ENCODE results near the gene UPF2. TPM values are rescaled to one million over a fixed set of nuclear protein-coding genes. Genes with fewer than 3 reads are reported as not detected.
A peak's percentile ranks its signal among the peaks of the same experiment; 100 is the strongest.

UPF2 gene
- total and polyA plus RNA-seq, 3 donors from 2014 or later, result 15.7 to 43.7 (median 36.9) TPM

- no peak overlapping the region for H3K4me3 ChIP-seq
- TF ChIP-seq CTCF (IDR thresholded peaks at IDR 0.05) (no peak), POLR2A (IDR thresholded peaks at IDR 0.05) (no peak)
- no peak overlapping the region for H3K27ac ChIP-seq
- intact Hi-C loops (cut with DNase I; ENCODE audit: low total_unique reads), result no loop called here
- no peaks in the 10 kb centered on the region for H3K9me3 ChIP-seq
- H3K4me1 ChIP-seq, result peaks cover 8% of the 10 kb centered on the region
- H3K27me3 ChIP-seq, result no peaks in the 10 kb centered on the region
- no peaks in the 10 kb centered on the region for H3K36me3 ChIP-seq (ENCODE audit: low read depth, missing control alignments)
- WGBS, 2 donors, result 49 to 58% methylated on average over 2 of the region's 2 CpGs
- DNase-seq, result no peak
These were observed 24.7 kb upstream of the UPF2 start for GRCh38 chr10:12067336-12067735.

GRCh38 chr10:12063483-12063818 is 20.8 kb upstream of the UPF2 start:
- H3K4me3 ChIP-seq, result no peak overlapping the region
- H3K27me3 ChIP-seq, result no peaks in the 10 kb centered on the region
- no peaks in the 10 kb centered on the region for H3K9me3 ChIP-seq
- TF ChIP-seq CTCF (IDR thresholded peaks at IDR 0.05) (no peak), POLR2A (IDR thresholded peaks at IDR 0.05) (no peak)
- H3K4me1 ChIP-seq, result peaks cover 3% of the 10 kb centered on the region
- 44 to 61% methylated on average over 3 of the region's 3 CpGs for WGBS, 2 donors
- no peaks in the 10 kb centered on the region for H3K36me3 ChIP-seq (ENCODE audit: low read depth, missing control alignments)
- intact Hi-C loops (cut with DNase I; ENCODE audit: low total_unique reads), result no loop called here
- no peak for DNase-seq
- no peak overlapping the region for H3K27ac ChIP-seq

GRCh38 chr10:12062754-12063482 is 20.3 kb upstream of the UPF2 start:
- WGBS, 2 donors, result 50 to 68% methylated on average over 11 to 14 of the region's 14 CpGs
- DNase-seq, result no peak

GRCh38 chr10:12061124-12061523 is 18.5 kb upstream of the UPF2 start:
- Histone ChIP-seq H3K4me1 (peaks cover 3% of the 10 kb centered on the region), H3K27me3 (no peaks in the 10 kb centered on the region), H3K4me3 (no peak overlapping the region), H3K36me3 (ENCODE audit: low read depth, missing control alignments) (no peaks in the 10 kb centered on the region), H3K9me3 (no peaks in the 10 kb centered on the region), H3K27ac (no peak overlapping the region)
- no peak for TF ChIP-seq CTCF (IDR thresholded peaks at IDR 0.05)
- 78 to 92% methylated on average over 4 of the region's 4 CpGs for WGBS, 2 donors
- DNase-seq, result no peak
- intact Hi-C loops (cut with DNase I; ENCODE audit: low total_unique reads), result no loop called here

More at GRCh38 chr10:12062754-12063482, 20.3 kb upstream of the UPF2 start:
- Histone ChIP-seq H3K27me3 (no peaks in the 10 kb centered on the region), H3K4me1 (peaks cover 3% of the 10 kb centered on the region), H3K9me3 (no peaks in the 10 kb centered on the region), H3K4me3 (no peak overlapping the region), H3K36me3 (ENCODE audit: low read depth, missing control alignments) (no peaks in the 10 kb centered on the region), H3K27ac (no peak overlapping the region)
- intact Hi-C loops (cut with DNase I; ENCODE audit: low total_unique reads), result no loop called here
- TF ChIP-seq CTCF (IDR thresholded peaks at IDR 0.05), result no peak
- TF ChIP-seq POLR2A (IDR thresholded peaks at IDR 0.05), result no peak

- intact Hi-C loops (cut with DNase I; ENCODE audit: low total_unique reads), result no loop called here
- Histone ChIP-seq H3K4me1 (peaks cover 4% of the 10 kb centered on the region), H3K4me3 (no peak overlapping the region), H3K36me3 (ENCODE audit: low read depth, missing control alignments) (no peaks in the 10 kb centered on the region), H3K9me3 (no peaks in the 10 kb centered on the region), H3K27ac (no peak overlapping the region), H3K27me3 (no peaks in the 10 kb centered on the region)
- TF ChIP-seq POLR2A (IDR thresholded peaks at IDR 0.05) (no peak), CTCF (IDR thresholded peaks at IDR 0.05) (no peak)
- DNase-seq, result peak; percentile 56
- WGBS, 2 donors, result 37 to 38% methylated on average over 3 to 4 of the region's 4 CpGs
These were observed 14.1 kb upstream of the UPF2 start for GRCh38 chr10:12056748-12057147.
